HG02763 (cell line): ENCODE data around the gene BCL7C.

Source experiments
- ATAC-seq: cut with Tn5 transposase; IDR thresholded peaks from one replicate; pipeline ENCODE4 v1.9.1; 2021; ENCODE audit warnings: mild to moderate bottlenecking, moderate library complexity; ENCODE audit not compliant: unreplicated experiment

BCL7C gene

GRCh38 chr16:30922960-30923535, 29.2 kb upstream of the BCL7C start:
- ATAC-seq, result peak; percentile 63

GRCh38 chr16:30922420-30922959, 28.6 kb upstream of the BCL7C start:
- ATAC-seq, result peak; percentile 73

- no peak for ATAC-seq
Measured at GRCh38 chr16:30921748-30922419, 28.0 kb upstream of the BCL7C start.

- ATAC-seq, result no peak
Measured at GRCh38 chr16:30921459-30921747, 27.5 kb upstream of the BCL7C start.

- no peak for ATAC-seq
Measured at GRCh38 chr16:30920891-30921290, 27.0 kb upstream of the BCL7C start.

- no peak for ATAC-seq
Measured at GRCh38 chr16:30918614-30919013, 24.7 kb upstream of the BCL7C start.

GRCh38 chr16:30914830-30915229, 21.0 kb upstream of the BCL7C start:
- no peak for ATAC-seq

GRCh38 chr16:30912794-30913412, 19.0 kb upstream of the BCL7C start:
- no peak for ATAC-seq

- ATAC-seq, result no peak
Measured at GRCh38 chr16:30910427-30911029, 16.7 kb upstream of the BCL7C start.

- no peak for ATAC-seq
Measured at GRCh38 chr16:30907064-30907463, 13.2 kb upstream of the BCL7C start.

- ATAC-seq, result no peak
Measured at GRCh38 chr16:30904114-30904780, 10.4 kb upstream of the BCL7C start.

- ATAC-seq, result no peak
Measured at GRCh38 chr16:30903596-30903995, 9.7 kb upstream of the BCL7C start.

GRCh38 chr16:30903002-30903401, 9.1 kb upstream of the BCL7C start:
- ATAC-seq, result no peak

- peak; percentile 53 for ATAC-seq
Measured at GRCh38 chr16:30902029-30902972, 8.4 kb upstream of the BCL7C start.

GRCh38 chr16:30901201-30902028, 7.5 kb upstream of the BCL7C start:
- ATAC-seq, result no peak

- ATAC-seq, result no peak
Measured at GRCh38 chr16:30900588-30900987, 6.7 kb upstream of the BCL7C start.

- ATAC-seq, result no peak
Measured at GRCh38 chr16:30899794-30900193, 5.9 kb upstream of the BCL7C start.

- peak; percentile 41 for ATAC-seq
Measured at GRCh38 chr16:30896889-30897733, 3.2 kb upstream of the BCL7C start.
